ENCODE measurements around the gene AGAP2.

The AGAP2 gene

GRCh38 chr12:57753756-57754337 is 15.3 kb upstream of the AGAP2 start:
- H3K27ac Mint-ChIP-seq = peak overlapping the region; percentile 85
- peaks cover 3% of the 10 kb centered on the region for H3K27me3 Mint-ChIP-seq (ENCODE audit: low read depth)
- H3K4me3 Mint-ChIP-seq = peak overlapping the region; percentile 89
- no peaks in the 10 kb centered on the region for H3K9me3 Mint-ChIP-seq
- no peak for DNase-seq (ENCODE audit: low spot score)
- H3K36me3 Mint-ChIP-seq (ENCODE audit: low read depth) = peaks cover 35% of the 10 kb centered on the region
- peaks cover 47% of the 10 kb centered on the region for H3K4me1 Mint-ChIP-seq (ENCODE audit: low read depth)

GRCh38 chr12:57752668-57753000 is 14.1 kb upstream of the AGAP2 start:
- Mint-ChIP-seq H3K36me3 (ENCODE audit: low read depth) (peaks cover 36% of the 10 kb centered on the region), H3K4me1 (ENCODE audit: low read depth) (peaks cover 47% of the 10 kb centered on the region), H3K9me3 (no peaks in the 10 kb centered on the region), H3K27me3 (ENCODE audit: low read depth) (peaks cover 3% of the 10 kb centered on the region), H3K4me3 (peak overlapping the region; percentile 96), H3K27ac (peak overlapping the region; percentile 89)
- no peak for DNase-seq (ENCODE audit: low spot score)

GRCh38 chr12:57751788-57752667 is 13.5 kb upstream of the AGAP2 start, which contains the start of gene CDK4:
Gene CDK4 (minus strand): TSS chr12:57752310. CDS start chr12:57751717, 593 bp downstream.
- H3K27ac Mint-ChIP-seq = peak within 1 kb of the TSS; percentile 89
- peaks cover 3% of the 10 kb centered on the region for H3K27me3 Mint-ChIP-seq (ENCODE audit: low read depth)
- peaks cover 40% of the 10 kb centered on the region for H3K36me3 Mint-ChIP-seq (ENCODE audit: low read depth)
- peak within 1 kb of the TSS; percentile 96 for H3K4me3 Mint-ChIP-seq
- peaks cover 46% of the 10 kb centered on the region for H3K4me1 Mint-ChIP-seq (ENCODE audit: low read depth)
- DNase-seq (ENCODE audit: low spot score) = peak; percentile 99
- no peaks in the 10 kb centered on the region for H3K9me3 Mint-ChIP-seq

GRCh38 chr12:57751432-57751787 is 12.9 kb upstream of the AGAP2 start:
- peaks cover 43% of the 10 kb centered on the region for H3K4me1 Mint-ChIP-seq (ENCODE audit: low read depth)

GRCh38 chr12:57750561-57751431 is 12.3 kb upstream of the AGAP2 start:
- H3K27me3 Mint-ChIP-seq (ENCODE audit: low read depth) = peaks cover 3% of the 10 kb centered on the region
- DNase-seq (ENCODE audit: low spot score) = no peak
- H3K9me3 Mint-ChIP-seq = no peaks in the 10 kb centered on the region
- peak overlapping the region; percentile 96 for H3K4me3 Mint-ChIP-seq
- H3K27ac Mint-ChIP-seq = peak overlapping the region; percentile 89
- peaks cover 45% of the 10 kb centered on the region for H3K4me1 Mint-ChIP-seq (ENCODE audit: low read depth)
- H3K36me3 Mint-ChIP-seq (ENCODE audit: low read depth) = peaks cover 45% of the 10 kb centered on the region

More at GRCh38 chr12:57751432-57751787, 12.9 kb upstream of the AGAP2 start:
- Mint-ChIP-seq H3K27me3 (ENCODE audit: low read depth) (peaks cover 3% of the 10 kb centered on the region), H3K9me3 (no peaks in the 10 kb centered on the region), H3K27ac (peak overlapping the region; percentile 89), H3K36me3 (ENCODE audit: low read depth) (peaks cover 41% of the 10 kb centered on the region), H3K4me3 (peak overlapping the region; percentile 96)
- no peak for DNase-seq (ENCODE audit: low spot score)

GRCh38 chr12:57749061-57749460 is 10.5 kb upstream of the AGAP2 start:
- H3K9me3 Mint-ChIP-seq = no peaks in the 10 kb centered on the region
- H3K4me1 Mint-ChIP-seq (ENCODE audit: low read depth) = peaks cover 52% of the 10 kb centered on the region
- no peak overlapping the region for H3K4me3 Mint-ChIP-seq
- no peak overlapping the region for H3K27ac Mint-ChIP-seq
- H3K36me3 Mint-ChIP-seq (ENCODE audit: low read depth) = peaks cover 48% of the 10 kb centered on the region
- DNase-seq (ENCODE audit: low spot score) = no peak
- H3K27me3 Mint-ChIP-seq (ENCODE audit: low read depth) = peaks cover 3% of the 10 kb centered on the region

- H3K4me1 Mint-ChIP-seq (ENCODE audit: low read depth) = peaks cover 45% of the 10 kb centered on the region
- peak overlapping the region; percentile 96 for H3K4me3 Mint-ChIP-seq
Observed at GRCh38 chr12:57746025-57746424, 7.5 kb upstream of the AGAP2 start.

GRCh38 chr12:57745485-57745881 is 6.9 kb upstream of the AGAP2 start:
- H3K9me3 Mint-ChIP-seq = no peaks in the 10 kb centered on the region
- H3K27ac Mint-ChIP-seq = peak overlapping the region; percentile 99
- H3K27me3 Mint-ChIP-seq (ENCODE audit: low read depth) = no peaks in the 10 kb centered on the region
- peak overlapping the region; percentile 96 for H3K4me3 Mint-ChIP-seq
- H3K4me1 Mint-ChIP-seq (ENCODE audit: low read depth) = peaks cover 46% of the 10 kb centered on the region
- no peak for DNase-seq (ENCODE audit: low spot score)
- peaks cover 44% of the 10 kb centered on the region for H3K36me3 Mint-ChIP-seq (ENCODE audit: low read depth)

More at GRCh38 chr12:57746025-57746424, 7.5 kb upstream of the AGAP2 start:
- Mint-ChIP-seq H3K9me3 (no peaks in the 10 kb centered on the region), H3K27me3 (ENCODE audit: low read depth) (no peaks in the 10 kb centered on the region), H3K36me3 (ENCODE audit: low read depth) (peaks cover 43% of the 10 kb centered on the region), H3K27ac (peak overlapping the region; percentile 99)
- DNase-seq (ENCODE audit: low spot score) = no peak

- peaks cover 42% of the 10 kb centered on the region for H3K4me1 Mint-ChIP-seq (ENCODE audit: low read depth)
- H3K27me3 Mint-ChIP-seq (ENCODE audit: low read depth) = no peaks in the 10 kb centered on the region
- H3K27ac Mint-ChIP-seq = peak within 1 kb of the TSS; percentile 99
- peak; percentile 93 for DNase-seq (ENCODE audit: low spot score)
- peaks cover 39% of the 10 kb centered on the region for H3K36me3 Mint-ChIP-seq (ENCODE audit: low read depth)
- H3K9me3 Mint-ChIP-seq = no peaks in the 10 kb centered on the region
- peak within 1 kb of the TSS; percentile 96 for H3K4me3 Mint-ChIP-seq
Observed at GRCh38 chr12:57744777-57745484, 6.4 kb upstream of the AGAP2 start, which contains the start of gene TSPAN31. Gene TSPAN31 (plus strand): TSS chr12:57745039. CDS start chr12:57745155, 116 bp downstream.

- peaks cover 40% of the 10 kb centered on the region for H3K36me3 Mint-ChIP-seq (ENCODE audit: low read depth)
Observed at GRCh38 chr12:57744194-57744776, 5.7 kb upstream of the AGAP2 start.

GRCh38 chr12:57743769-57744168 is 5.2 kb upstream of the AGAP2 start:
- Mint-ChIP-seq H3K9me3 (no peaks in the 10 kb centered on the region), H3K4me3 (peak overlapping the region; percentile 96), H3K27ac (peak overlapping the region; percentile 99), H3K4me1 (ENCODE audit: low read depth) (peaks cover 53% of the 10 kb centered on the region), H3K36me3 (ENCODE audit: low read depth) (peaks cover 39% of the 10 kb centered on the region), H3K27me3 (ENCODE audit: low read depth) (no peaks in the 10 kb centered on the region)
- no peak for DNase-seq (ENCODE audit: low spot score)

More at GRCh38 chr12:57744194-57744776, 5.7 kb upstream of the AGAP2 start:
- Mint-ChIP-seq H3K9me3 (no peaks in the 10 kb centered on the region), H3K27ac (peak overlapping the region; percentile 99), H3K27me3 (ENCODE audit: low read depth) (no peaks in the 10 kb centered on the region), H3K4me1 (ENCODE audit: low read depth) (peaks cover 48% of the 10 kb centered on the region), H3K4me3 (peak overlapping the region; percentile 96)
- DNase-seq (ENCODE audit: low spot score) = peak; percentile 68

- no peaks in the 10 kb centered on the region for H3K27me3 Mint-ChIP-seq (ENCODE audit: low read depth)
Observed at GRCh38 chr12:57741844-57742738, 3.5 kb upstream of the AGAP2 start.

More at GRCh38 chr12:57741844-57742738, 3.5 kb upstream of the AGAP2 start:
- peak overlapping the region; percentile 94 for H3K4me3 Mint-ChIP-seq
- H3K4me1 Mint-ChIP-seq (ENCODE audit: low read depth) = peaks cover 53% of the 10 kb centered on the region
- H3K36me3 Mint-ChIP-seq (ENCODE audit: low read depth) = peaks cover 29% of the 10 kb centered on the region
- no peaks in the 10 kb centered on the region for H3K9me3 Mint-ChIP-seq
- peak overlapping the region; percentile 94 for H3K27ac Mint-ChIP-seq
- DNase-seq (ENCODE audit: low spot score) = peak; percentile 74
